Keratinocyte (primary cell): ENCODE measurements around the gene KLF7. TPM values are rescaled to one million over a fixed set of nuclear protein-coding genes. Genes with fewer than 3 reads are reported as not detected.
"Not testable (repeated sequence)": the region's sequence is repeated elsewhere in the genome, so short reads cannot be mapped to it uniquely, and the experiment has no call there.

Experiments used
- DNase-seq: peaks from one replicate; pipeline ENCODE4 v3.0.0-alpha.2; 2011; ENCODE audit warnings: low read depth, missing footprints, low spot score
- FAIRE-seq: peaks from 2 replicates; lab custom pipeline; 2011; peaks lifted over from hg19 to GRCh38; lab: Jason Lieb, UNC
- H2AFZ ChIP-seq: 2 replicates; pipeline ENCODE4 v1.6.0; 2012; ENCODE audit warnings: low read length, control low read depth, inconsistent platforms; ENCODE audit not compliant: control insufficient read depth
- H3K27ac ChIP-seq: 2 replicates; pipeline ENCODE4 v1.5.1; 2011; ENCODE audit warnings: low read length; ENCODE audit not compliant: control insufficient read depth, insufficient read depth
- H3K27me3 ChIP-seq: 3 replicates; pipeline ENCODE4 v1.6.0; 2011; ENCODE audit warnings: low read length; ENCODE audit not compliant: control insufficient read depth, insufficient read depth; ENCODE audit errors: extremely low read depth
- H3K36me3 ChIP-seq, 2 experiments: 2 replicates in 1 of 2; 3 replicates in 1 of 2; pipeline ENCODE4 v1.5.1; 2011; ENCODE audit warnings: low read length in 2 of 2, mild to moderate bottlenecking in 1 of 2; ENCODE audit not compliant: control insufficient read depth in 2 of 2, insufficient read depth in 2 of 2; ENCODE audit errors: extremely low read depth in 1 of 2
- H3K4me1 ChIP-seq: 3 replicates; pipeline ENCODE4 v1.5.1; 2011; ENCODE audit warnings: low read length; ENCODE audit not compliant: control insufficient read depth, insufficient read depth; ENCODE audit errors: extremely low read depth
- H3K4me2 ChIP-seq: 3 replicates; pipeline ENCODE4 v1.6.0; 2011; ENCODE audit warnings: low read depth, low read length; ENCODE audit not compliant: control insufficient read depth, insufficient read depth; ENCODE audit errors: extremely low read depth
- H3K4me3 ChIP-seq, 3 experiments: fragments of 200-600 bp in 1 of 3; sonication (generic) in 1 of 3; 2 replicates in 2 of 3; 3 replicates in 1 of 3; pipeline ENCODE4 v1.5.1; 2011 to 2016; ENCODE audit warnings: low read length in 3 of 3, mild to moderate bottlenecking in 3 of 3, control low read depth in 2 of 3, inconsistent platforms in 1 of 3, low read depth in 1 of 3, mixed read lengths in 1 of 3, mixed run types in 1 of 3, moderate library complexity in 1 of 3; ENCODE audit not compliant: control insufficient read depth in 2 of 3, insufficient read depth in 2 of 3; ENCODE audit errors: extremely low read depth in 1 of 3
- H3K79me2 ChIP-seq: 2 replicates; pipeline ENCODE4 v1.6.0; 2012; ENCODE audit warnings: low read length; ENCODE audit not compliant: control insufficient read depth, insufficient read depth
- H3K9ac ChIP-seq: 3 replicates; pipeline ENCODE4 v1.6.0; 2011; ENCODE audit warnings: low read length; ENCODE audit not compliant: control insufficient read depth, insufficient read depth; ENCODE audit errors: extremely low read depth
- H3K9me1 ChIP-seq: 3 replicates; pipeline ENCODE4 v1.6.0; 2011; ENCODE audit warnings: low read length; ENCODE audit not compliant: control insufficient read depth, insufficient read depth; ENCODE audit errors: extremely low read depth
- H3K9me3 ChIP-seq: 2 replicates; pipeline ENCODE4 v1.5.1; 2012; ENCODE audit warnings: low read depth, low read length; ENCODE audit not compliant: control insufficient read depth
- H4K20me1 ChIP-seq: 3 replicates; pipeline ENCODE4 v1.6.0; 2011; ENCODE audit warnings: low read length; ENCODE audit not compliant: control insufficient read depth, insufficient read depth; ENCODE audit errors: extremely low read depth
- CTCF ChIP-seq, 3 experiments: IDR thresholded peaks in 1 of 3; conservative IDR thresholded peaks in 1 of 3; optimal IDR thresholded peaks in 1 of 3; 2 replicates in 2 of 3; 3 replicates in 1 of 3; pipeline versions ENCODE3 to v1.5.1; 2011; ENCODE audit warnings: low read length in 3 of 3, mild to moderate bottlenecking in 3 of 3, moderate library complexity in 2 of 3, control low read depth in 1 of 3, inconsistent platforms in 1 of 3; ENCODE audit not compliant: insufficient read depth in 2 of 3; ENCODE audit errors: extremely low read depth in 1 of 3
- EZH2 ChIP-seq: IDR thresholded peaks from one replicate; pipeline ENCODE4 v1.6.1; 2012; ENCODE audit warnings: inconsistent platforms, mild to moderate bottlenecking, low read length, moderate library complexity
- dilution Hi-C: fragments of 300-500 bp; cut with MboI; formaldehyde crosslinking; loops from one replicate; pipeline ENCODE4 v1.7.0; 2020; ENCODE audit warnings: low sequenced_read_pairs; ENCODE audit not compliant: extremely low pct_ligation_motif_present
- polyA plus RNA-seq, 5 experiments: library from polyadenylated mRNA; depleted of rRNA in 3 of 5; stranded (reverse) in 3 of 5; stranded (forward) in 1 of 5; unstranded in 1 of 5; fragments of >200 nt; gene quantifications; 1 replicate in 1 of 5; 2 replicates in 3 of 5; 3 replicates in 1 of 5; pipeline versions ENCODE4 v1.2.1 to v1.2.3, GENCODE V29; 2011 to 2012; ENCODE audit warnings: missing spikeins in 2 of 5, low read depth in 1 of 5, low replicate concordance in 1 of 5

The KLF7 gene
- polyA plus RNA-seq, 1 donor (not counting 4 experiments of a cell fraction or from before 2014, with no cell fraction given) = 44.7 TPM

GRCh38 chr2:207038299-207038698, 127.4 kb downstream of the KLF7 start:
- H3K9me3 ChIP-seq = no peaks in the 10 kb centered on the region
- FAIRE-seq = no peak
- no peak overlapping the region for H3K27ac ChIP-seq
- H3K36me3 ChIP-seq = no peaks in the 10 kb centered on the region
- no peak overlapping the region for H3K4me2 ChIP-seq
- no peak overlapping the region for H3K9ac ChIP-seq
- no peak overlapping the region for H3K4me3 ChIP-seq
- DNase-seq = no peak
- H3K4me1 ChIP-seq = no peaks in the 10 kb centered on the region
- no peaks in the 10 kb centered on the region for H3K27me3 ChIP-seq
- no peaks in the 10 kb centered on the region for H4K20me1 ChIP-seq
- no peaks in the 10 kb centered on the region for H3K79me2 ChIP-seq
- H2AFZ ChIP-seq = no peak overlapping the region
- dilution Hi-C loops = no loop called here
- TF ChIP-seq EZH2 = no peak
- no peak for TF ChIP-seq CTCF (optimal IDR thresholded peaks at IDR 0.05 in 1 of 3, IDR thresholded peaks at IDR 0.05 in 1 of 3, conservative IDR thresholded peaks at IDR 0.05 in 1 of 3; ENCODE audit: extremely low read depth in 1 of 3, insufficient read depth in 2 of 3, low read length in 3 of 3)
- no peaks in the 10 kb centered on the region for H3K9me1 ChIP-seq

- no peak overlapping the region for H3K9ac ChIP-seq
- no peaks in the 10 kb centered on the region for H3K27me3 ChIP-seq
- no peak for TF ChIP-seq EZH2
- TF ChIP-seq CTCF (optimal IDR thresholded peaks at IDR 0.05 in 1 of 3, IDR thresholded peaks at IDR 0.05 in 1 of 3, conservative IDR thresholded peaks at IDR 0.05 in 1 of 3; ENCODE audit: extremely low read depth in 1 of 3, insufficient read depth in 2 of 3, low read length in 3 of 3) = no peak
- no peak overlapping the region for H2AFZ ChIP-seq
- no peaks in the 10 kb centered on the region for H3K36me3 ChIP-seq
- H3K4me1 ChIP-seq = no peaks in the 10 kb centered on the region
- H3K9me1 ChIP-seq = no peaks in the 10 kb centered on the region
- H3K27ac ChIP-seq = no peak overlapping the region
- H4K20me1 ChIP-seq = no peaks in the 10 kb centered on the region
- FAIRE-seq (no peak), DNase-seq (no peak)
- H3K79me2 ChIP-seq = no peaks in the 10 kb centered on the region
- dilution Hi-C loops = no loop called here
- H3K4me2 ChIP-seq = no peak overlapping the region
- H3K4me3 ChIP-seq = no peak overlapping the region
- H3K9me3 ChIP-seq = no peaks in the 10 kb centered on the region
Measured at GRCh38 chr2:207037896-207038295, 127.9 kb downstream of the KLF7 start.

DNA sequence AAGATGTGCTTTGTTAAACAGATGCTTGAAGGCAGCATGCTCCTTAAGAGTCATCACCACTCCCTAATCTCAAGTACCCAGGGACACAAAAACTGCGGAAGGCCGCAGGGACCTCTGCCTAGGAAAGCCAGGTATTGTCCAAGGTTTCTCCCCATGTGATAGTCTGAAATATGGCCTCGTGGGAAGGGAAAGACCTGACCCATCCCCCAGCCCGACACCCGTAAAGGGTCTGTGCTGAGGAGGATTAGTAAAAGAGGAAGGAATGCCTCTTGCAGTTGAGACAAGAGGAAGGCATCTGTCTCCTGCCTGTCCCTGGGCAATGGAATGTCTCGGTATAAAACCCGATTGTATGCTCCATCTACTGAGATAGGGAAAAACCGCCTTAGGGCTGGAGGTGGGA, 128.7 kb downstream of the KLF7 start:
- DNase-seq, FAIRE-seq, H3K27ac ChIP-seq, dilution Hi-C loops, H3K4me1 ChIP-seq, H3K4me3 ChIP-seq, H3K36me3 ChIP-seq, H3K4me2 ChIP-seq, H4K20me1 ChIP-seq, H3K9me1 ChIP-seq, H3K9me3 ChIP-seq, H3K27me3 ChIP-seq, H3K79me2 ChIP-seq, H3K9ac ChIP-seq, H2AFZ ChIP-seq: not testable (repeated sequence)
